CD4-positive, alpha-beta memory T cell (primary cell): ENCODE data around the gene LDB2. TPM values are rescaled to one million over a fixed set of nuclear protein-coding genes. Genes with fewer than 3 reads are reported as not detected.

Source experiments
- CTCF ChIA-PET: fragments of 350-600 bp; sonication (Branson Sonifier 250); formaldehyde crosslinking; loops from one replicate; lab custom pipeline; 2021; ENCODE audit warnings: inconsistent platforms; ENCODE audit not compliant: partially characterized antibody; lab: Charles Lee
- POLR2A ChIA-PET: fragments of 350-600 bp; sonication (Branson Sonifier 250); formaldehyde crosslinking; loops from one replicate; lab custom pipeline; 2021; ENCODE audit not compliant: partially characterized antibody; lab: Charles Lee
- DNase-seq, 5 donors: peaks; one replicate each; pipeline versions ENCODE4 v3.0.0 to v3.0.0-alpha.2; 2020 to 2022; ENCODE audit warnings: mixed read lengths in 1 of 5
- H3K27ac ChIP-seq: one replicate; pipeline ENCODE4 v1.7.0; 2013; ENCODE audit warnings: low read depth, low read length
- H3K27me3 ChIP-seq: 2 replicates; pipeline ENCODE4 v1.7.0; 2013; ENCODE audit warnings: mild to moderate bottlenecking, low read length, moderate library complexity; ENCODE audit not compliant: insufficient read depth
- H3K36me3 ChIP-seq: 2 replicates; pipeline ENCODE4 v1.7.0; 2013; ENCODE audit warnings: mild to moderate bottlenecking, low read length, moderate library complexity; ENCODE audit not compliant: insufficient read depth
- H3K4me1 ChIP-seq: 2 replicates; pipeline ENCODE4 v1.7.0; 2013; ENCODE audit warnings: mild to moderate bottlenecking, low read length, moderate library complexity; ENCODE audit not compliant: insufficient read depth
- H3K4me3 ChIP-seq, 2 donors: one replicate each; pipeline ENCODE4 v1.7.0; 2013; ENCODE audit warnings: low read length in 2 of 2, mild to moderate bottlenecking in 1 of 2
- H3K9me3 ChIP-seq, 2 donors: one replicate each; pipeline ENCODE4 v1.7.0; 2013; ENCODE audit warnings: low read length in 2 of 2, control low read depth in 1 of 2; ENCODE audit not compliant: control insufficient read depth in 1 of 2
- H3K27ac Mint-ChIP-seq, 7 donors: one replicate each; pipeline ENCODE4 v1.8.0; 2020 to 2021; ENCODE audit warnings: mixed read lengths in 7 of 7, mild to moderate bottlenecking in 6 of 7, inconsistent platforms in 3 of 7, moderate library complexity in 3 of 7
- H3K27me3 Mint-ChIP-seq, 2 donors: one replicate each; pipeline ENCODE4 v1.8.0; 2020 to 2021; ENCODE audit warnings: mixed read lengths in 2 of 2
- H3K36me3 Mint-ChIP-seq, 2 donors: one replicate each; pipeline ENCODE4 v1.8.0; 2020 to 2021; ENCODE audit warnings: mixed read lengths in 2 of 2, inconsistent platforms in 1 of 2, mild to moderate bottlenecking in 1 of 2
- H3K4me1 Mint-ChIP-seq, 4 donors: one replicate each; pipeline ENCODE4 v1.8.0; 2020 to 2021; ENCODE audit warnings: mixed read lengths in 4 of 4, mild to moderate bottlenecking in 1 of 4
- H3K4me3 Mint-ChIP-seq, 8 donors: one replicate each; pipeline ENCODE4 v1.8.0; 2020 to 2021; ENCODE audit warnings: mixed read lengths in 8 of 8, mild to moderate bottlenecking in 7 of 8, moderate library complexity in 6 of 8, inconsistent platforms in 3 of 8
- H3K9me3 Mint-ChIP-seq, 8 donors: one replicate each; pipeline ENCODE4 v1.8.0; 2020 to 2021; ENCODE audit warnings: mixed read lengths in 8 of 8, mild to moderate bottlenecking in 5 of 8, inconsistent platforms in 3 of 8, moderate library complexity in 1 of 8
- intact Hi-C: fragments of 100-400 bp; cut with micrococcal nuclease; formaldehyde crosslinking; loops from one replicate; pipeline ENCODE4 v1.15.1; 2023
- polyA plus RNA-seq, 2 donors: library from polyadenylated mRNA; unstranded; fragments of 300-500 nt; fragmentation: Illumina TruSeq; gene quantifications; one replicate each; pipeline ENCODE4 v1.2.3, GENCODE V29; 2021
- total RNA-seq, 2 experiments: library from RNA; stranded (reverse); gene quantifications; one replicate each; pipeline ENCODE4 v1.2.3, GENCODE V29; 2021

The LDB2 gene
- total and polyA plus RNA-seq, 4 experiments from 2014 or later: not detected

GRCh38 chr4:16883806-16884205, 14.6 kb downstream of the LDB2 start:
- ChIA-PET POLR2A (no interaction called here), CTCF (no interaction called here)
- H3K9me3 Mint-ChIP-seq: peaks cover 0 to 2% (median 0%) of the 10 kb centered on the region in 8 donors
- no peak for DNase-seq
- Histone ChIP-seq H3K36me3 (no peaks in the 10 kb centered on the region), H3K4me1 (no peaks in the 10 kb centered on the region), H3K9me3 (no peaks in the 10 kb centered on the region), H3K27me3 (no peaks in the 10 kb centered on the region), H3K27ac (no peak overlapping the region), H3K4me3 (no peak overlapping the region)
- peaks cover 0 to 3% (median 0%) of the 10 kb centered on the region in 4 donors for H3K4me1 Mint-ChIP-seq
- H3K36me3 Mint-ChIP-seq: no peaks in the 10 kb centered on the region
- intact Hi-C loops: no loop called here
- no peak overlapping the region for H3K4me3 Mint-ChIP-seq
- no peaks in the 10 kb centered on the region for H3K27me3 Mint-ChIP-seq
- no peak overlapping the region for H3K27ac Mint-ChIP-seq

- CTCF ChIA-PET: no interaction called here
- H3K9me3 Mint-ChIP-seq: peaks cover 0 to 2% (median 0%) of the 10 kb centered on the region in 8 donors
Measured at GRCh38 chr4:16881151-16881884, 17.1 kb downstream of the LDB2 start.

DNA sequence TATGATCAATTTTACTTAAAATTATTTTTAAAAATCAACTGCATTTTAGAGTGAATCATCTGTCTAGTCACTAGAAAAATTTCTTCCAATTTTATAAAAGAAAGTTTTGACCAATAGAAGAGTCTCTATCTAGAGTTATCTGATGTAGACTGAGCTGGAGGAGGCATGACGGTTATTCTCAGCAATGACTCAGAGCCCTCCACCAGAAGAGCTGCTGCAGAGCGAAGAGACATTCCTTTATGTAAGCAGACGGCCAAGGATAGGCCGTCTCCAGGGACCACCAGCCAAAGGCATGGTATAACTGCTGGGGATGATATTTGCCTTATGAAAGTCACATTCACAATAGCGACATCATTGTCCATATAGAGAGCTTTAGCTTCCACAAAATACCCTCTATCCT, 23.0 kb downstream of the LDB2 start:
- Mint-ChIP-seq H3K9me3 (no peaks in the 10 kb centered on the region), H3K4me3 (no peak overlapping the region), H3K27ac (no peak overlapping the region), H3K4me1 (no peaks in the 10 kb centered on the region), H3K36me3 (no peaks in the 10 kb centered on the region), H3K27me3 (peaks cover 0 to 4% of the 10 kb centered on the region in 2 donors)
- Histone ChIP-seq H3K4me3 (no peak overlapping the region), H3K9me3 (no peaks in the 10 kb centered on the region), H3K4me1 (no peaks in the 10 kb centered on the region), H3K27me3 (no peaks in the 10 kb centered on the region), H3K36me3 (no peaks in the 10 kb centered on the region), H3K27ac (no peak overlapping the region)
- intact Hi-C loops: no loop called here
- no peak for DNase-seq
- POLR2A ChIA-PET: interaction anchor here (1.0 kb wide), 1 partner anchor 14 kb away, joined by 3 read pairs; no protein-coding TSS in a partner anchor
- CTCF ChIA-PET: no interaction called here

More at GRCh38 chr4:16881151-16881884, 17.1 kb downstream of the LDB2 start:
- intact Hi-C loops: no loop called here
- H3K36me3 Mint-ChIP-seq: no peaks in the 10 kb centered on the region
- POLR2A ChIA-PET: no interaction called here
- DNase-seq: no peak
- no peaks in the 10 kb centered on the region for H3K27me3 ChIP-seq
- peaks cover 0 to 1% of the 10 kb centered on the region in 2 donors for H3K27me3 Mint-ChIP-seq
- no peak overlapping the region for H3K4me3 ChIP-seq
- no peak overlapping the region for H3K27ac ChIP-seq
- no peak overlapping the region for H3K27ac Mint-ChIP-seq
- H3K9me3 ChIP-seq: no peaks in the 10 kb centered on the region
- H3K36me3 ChIP-seq: no peaks in the 10 kb centered on the region
- H3K4me1 Mint-ChIP-seq: peaks cover 0 to 3% (median 0%) of the 10 kb centered on the region in 4 donors
- H3K4me1 ChIP-seq: no peaks in the 10 kb centered on the region
- H3K4me3 Mint-ChIP-seq: no peak overlapping the region

DNA sequence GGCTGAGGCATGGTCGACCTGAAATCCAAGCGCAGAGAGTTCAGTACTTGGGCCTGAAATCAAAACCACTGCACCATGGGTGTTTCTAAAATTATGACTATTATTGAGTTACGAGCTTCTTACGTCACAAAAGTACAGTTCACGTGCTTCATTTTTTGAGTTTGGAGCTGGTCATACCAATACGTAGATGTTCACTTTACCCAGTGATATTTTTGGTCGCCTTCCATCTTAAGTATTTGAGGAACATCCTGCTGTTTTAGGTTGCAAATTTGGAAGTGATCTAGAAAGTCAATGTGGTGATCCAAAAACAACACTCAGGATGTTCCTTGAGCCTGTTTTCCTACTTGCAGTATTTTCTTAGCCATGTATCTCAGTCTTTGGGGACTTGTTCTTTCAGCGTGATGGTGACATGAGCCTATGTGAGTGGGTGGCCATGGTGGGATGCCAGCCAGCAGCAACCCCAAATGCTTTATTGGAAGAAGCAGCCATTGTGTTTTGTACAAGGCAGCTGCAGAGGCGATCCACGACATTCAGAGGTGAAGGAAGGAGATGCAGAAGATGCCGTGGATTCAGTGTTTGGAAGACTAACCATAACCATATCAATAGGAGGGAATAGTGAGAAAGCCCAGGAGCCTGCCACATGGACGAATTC, 28.7 kb downstream of the LDB2 start:
- Mint-ChIP-seq H3K4me3 (no peak overlapping the region), H3K4me1 (no peaks in the 10 kb centered on the region), H3K27me3 (peaks cover 0 to 4% of the 10 kb centered on the region in 2 donors), H3K36me3 (no peaks in the 10 kb centered on the region), H3K27ac (no peak overlapping the region), H3K9me3 (peaks cover 0 to 2% (median 0%) of the 10 kb centered on the region in 8 donors)
- H3K27ac ChIP-seq: no peak overlapping the region
- H3K27me3 ChIP-seq: no peaks in the 10 kb centered on the region
- POLR2A ChIA-PET: no interaction called here
- H3K36me3 ChIP-seq: no peaks in the 10 kb centered on the region
- CTCF ChIA-PET: no interaction called here
- H3K4me1 ChIP-seq: no peaks in the 10 kb centered on the region
- intact Hi-C loops: no loop called here
- H3K4me3 ChIP-seq: no peak overlapping the region
- no peak for DNase-seq
- no peaks in the 10 kb centered on the region for H3K9me3 ChIP-seq

DNA sequence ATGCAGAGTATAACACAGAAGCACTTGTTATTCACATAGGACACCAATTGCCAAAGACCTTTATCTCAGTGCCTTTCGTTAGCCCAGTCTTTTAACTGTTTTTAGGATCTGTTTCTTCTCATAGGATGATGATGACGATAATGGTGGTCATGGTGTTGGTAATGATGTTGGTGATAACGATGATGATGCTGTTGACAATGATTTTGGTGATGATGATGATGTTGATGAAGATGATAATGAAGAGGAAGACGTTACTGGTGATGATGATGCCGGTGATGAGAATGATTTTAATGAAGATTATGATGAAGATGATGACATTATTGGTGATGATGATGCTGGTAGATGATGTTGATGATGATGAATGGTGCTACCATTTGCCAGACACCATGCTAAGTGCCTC, 29.8 kb downstream of the LDB2 start:
- H3K27ac Mint-ChIP-seq: no peak overlapping the region
- no peaks in the 10 kb centered on the region for H3K36me3 Mint-ChIP-seq
- no peaks in the 10 kb centered on the region for H3K4me1 ChIP-seq
- H3K4me3 ChIP-seq: no peak overlapping the region
- H3K4me3 Mint-ChIP-seq: no peak overlapping the region
- no peak overlapping the region for H3K27ac ChIP-seq
- H3K9me3 ChIP-seq: no peaks in the 10 kb centered on the region
- no peaks in the 10 kb centered on the region for H3K4me1 Mint-ChIP-seq
- peaks cover 0 to 4% of the 10 kb centered on the region in 2 donors for H3K27me3 Mint-ChIP-seq
- peaks cover 0 to 2% (median 0%) of the 10 kb centered on the region in 8 donors for H3K9me3 Mint-ChIP-seq
- ChIA-PET POLR2A (no interaction called here), CTCF (no interaction called here)
- no peaks in the 10 kb centered on the region for H3K27me3 ChIP-seq
- intact Hi-C loops: no loop called here
- H3K36me3 ChIP-seq: no peaks in the 10 kb centered on the region
- DNase-seq: no peak

DNA sequence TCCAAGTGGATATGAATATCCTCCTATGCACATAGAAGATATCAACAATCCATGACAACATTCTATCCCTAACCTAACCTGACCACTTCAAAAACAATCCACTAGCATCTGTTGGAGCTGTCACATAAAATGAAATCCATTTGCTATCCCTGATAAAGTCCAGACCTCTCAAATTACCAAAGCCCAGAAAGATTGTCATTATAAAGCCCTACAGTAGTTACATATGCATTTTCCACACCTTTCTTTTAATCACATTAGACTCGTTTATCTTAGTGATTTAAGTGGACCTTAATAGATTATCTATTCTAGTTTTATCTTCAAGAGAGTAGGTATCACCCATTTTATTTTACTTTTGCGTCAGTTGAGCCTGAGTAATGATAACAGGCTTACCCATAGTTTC, 30.6 kb downstream of the LDB2 start:
- Mint-ChIP-seq H3K27me3 (peaks cover 0 to 4% of the 10 kb centered on the region in 2 donors), H3K4me1 (no peaks in the 10 kb centered on the region), H3K27ac (no peak overlapping the region), H3K4me3 (no peak overlapping the region), H3K36me3 (no peaks in the 10 kb centered on the region), H3K9me3 (peaks cover 0 to 3% (median 0%) of the 10 kb centered on the region in 8 donors)
- ChIA-PET CTCF (no interaction called here), POLR2A (no interaction called here)
- H3K9me3 ChIP-seq: no peaks in the 10 kb centered on the region
- intact Hi-C loops: no loop called here
- H3K27ac ChIP-seq: no peak overlapping the region
- H3K36me3 ChIP-seq: no peaks in the 10 kb centered on the region
- H3K27me3 ChIP-seq: no peaks in the 10 kb centered on the region
- no peaks in the 10 kb centered on the region for H3K4me1 ChIP-seq
- no peak overlapping the region for H3K4me3 ChIP-seq
- no peak for DNase-seq

GRCh38 chr4:16866974-16867373, 31.5 kb downstream of the LDB2 start:
- Histone ChIP-seq H3K4me1 (no peaks in the 10 kb centered on the region), H3K27me3 (no peaks in the 10 kb centered on the region), H3K36me3 (no peaks in the 10 kb centered on the region), H3K9me3 (no peaks in the 10 kb centered on the region), H3K27ac (no peak overlapping the region), H3K4me3 (no peak overlapping the region)
- no peaks in the 10 kb centered on the region for H3K36me3 Mint-ChIP-seq
- peaks cover 0 to 4% of the 10 kb centered on the region in 2 donors for H3K27me3 Mint-ChIP-seq
- no peak overlapping the region for H3K4me3 Mint-ChIP-seq
- H3K4me1 Mint-ChIP-seq: no peaks in the 10 kb centered on the region
- ChIA-PET POLR2A (no interaction called here), CTCF (no interaction called here)
- no peak overlapping the region for H3K27ac Mint-ChIP-seq
- peaks cover 0 to 6% (median 0%) of the 10 kb centered on the region in 8 donors for H3K9me3 Mint-ChIP-seq
- intact Hi-C loops: no loop called here
- DNase-seq: no peak
